Prostate gland (tissue), 2 donors: ENCODE measurements around the gene KCNK15. TPM values are rescaled to one million over a fixed set of nuclear protein-coding genes. Genes with fewer than 3 reads are reported as not detected.

Experiments used
- DNase-seq: peaks from one replicate; pipeline ENCODE4 v3.0.0-alpha.2; 2019; ENCODE audit warnings: low spot score
- H3K27ac ChIP-seq, 2 donors: fragments of 200-600 bp; sonication (generic); 2 replicates each; pipeline ENCODE4 v1.5.1; 2017 to 2019
- H3K27me3 ChIP-seq: fragments of 200-600 bp; sonication (generic); replicated peaks from 2 replicates; pipeline ENCODE4 v1.5.1; 2019; ENCODE audit not compliant: insufficient read depth
- H3K36me3 ChIP-seq, 2 donors: fragments of 200-600 bp; sonication (generic); 1 replicate in 1 of 2; 2 replicates in 1 of 2; pipeline versions ENCODE4 v1.5.1 to v1.8.1; 2017 to 2019
- H3K4me1 ChIP-seq: fragments of 200-600 bp; sonication (generic); replicated peaks from 2 replicates; pipeline ENCODE4 v1.5.1; 2019
- H3K4me3 ChIP-seq, 2 donors: fragments of 200-600 bp; sonication (generic); 2 replicates each; pipeline ENCODE4 v1.5.1; 2017 to 2019
- H3K9me3 ChIP-seq: fragments of 200-600 bp; sonication (generic); 2 replicates; pipeline ENCODE4 v1.5.1; 2017
- POLR2A ChIP-seq: fragments of 450-650 bp; IDR thresholded peaks from one replicate; pipeline ENCODE4 v1.6.1; 2016; ENCODE audit warnings: antibody characterized with exemption, mild to moderate bottlenecking
- POLR2AphosphoS5 ChIP-seq: sonication (generic); formaldehyde crosslinking; IDR thresholded peaks from one replicate; pipeline ENCODE4 v1.6.1; 2017; ENCODE audit warnings: antibody characterized with exemption
- whole genome bisulfite sequencing: methylation state at CpG from one replicate; pipeline ENCODE4 v1.1.5; 2018; 5-methylcytosine and 5-hydroxymethylcytosine counted together
- intact Hi-C: fragments of 100-400 bp; cut with DNase I; formaldehyde crosslinking; loops from one replicate; pipeline ENCODE4 v1.14.2; 2022
- total RNA-seq, 2 donors: library from RNA; depleted of rRNA; stranded (reverse); fragments of >200 nt; gene quantifications; one replicate each; pipeline ENCODE4 v1.1.0, GENCODE V29; 2016
- TF ChIP-seq, protein P1 (sequence below), 4 experiments: fragments of 200-600 bp in 2 of 4; fragments of 450-650 bp in 2 of 4; sonication (generic) in 2 of 4; IDR thresholded peaks; 1 replicate in 3 of 4; 2 replicates in 1 of 4; pipeline ENCODE4 v1.5.1; 2016 to 2019; ENCODE audit warnings: antibody characterized with exemption in 4 of 4, mild to moderate bottlenecking in 2 of 4, moderate library complexity in 2 of 4

KCNK15 gene
- total RNA-seq, 2 donors from 2014 or later, result 1.5 to 16.1 TPM

DNA sequence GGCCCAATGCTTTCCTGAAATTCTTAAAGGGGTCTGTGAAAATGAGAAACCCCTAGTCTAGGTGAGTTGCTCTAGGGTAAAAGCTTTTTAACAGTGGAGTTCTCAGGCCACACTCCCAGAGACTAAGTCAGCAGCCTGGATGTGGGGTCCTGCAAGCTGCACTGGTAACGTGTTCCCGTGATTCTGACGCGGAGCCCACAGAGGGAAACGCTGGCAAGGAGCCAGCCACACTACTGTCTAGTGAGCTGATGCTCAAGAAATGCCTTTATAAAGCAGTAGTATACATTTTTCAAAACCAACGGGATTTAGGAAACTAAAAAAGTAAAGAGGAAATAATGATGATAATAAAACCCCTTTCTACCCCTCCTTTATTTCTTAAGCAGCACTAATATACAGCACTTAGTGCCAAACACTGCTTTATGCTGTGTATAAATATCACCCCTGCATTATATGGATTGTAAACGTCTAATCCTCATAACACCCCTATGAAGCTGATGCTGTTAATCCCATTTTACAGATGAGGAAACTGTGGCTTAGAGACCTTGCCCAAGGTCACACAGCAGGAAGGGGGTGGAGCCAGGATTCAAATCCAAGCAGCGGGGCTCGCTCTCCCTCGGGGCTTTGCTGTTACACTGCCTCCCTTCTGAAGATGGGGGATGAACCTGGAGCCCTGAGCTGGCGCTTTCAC lies 25.0 kb downstream of the KCNK15 start:
- no peak for TF ChIP-seq POLR2A
- TF ChIP-seq POLR2AphosphoS5, result no peak
- TF ChIP-seq, protein P1, sequence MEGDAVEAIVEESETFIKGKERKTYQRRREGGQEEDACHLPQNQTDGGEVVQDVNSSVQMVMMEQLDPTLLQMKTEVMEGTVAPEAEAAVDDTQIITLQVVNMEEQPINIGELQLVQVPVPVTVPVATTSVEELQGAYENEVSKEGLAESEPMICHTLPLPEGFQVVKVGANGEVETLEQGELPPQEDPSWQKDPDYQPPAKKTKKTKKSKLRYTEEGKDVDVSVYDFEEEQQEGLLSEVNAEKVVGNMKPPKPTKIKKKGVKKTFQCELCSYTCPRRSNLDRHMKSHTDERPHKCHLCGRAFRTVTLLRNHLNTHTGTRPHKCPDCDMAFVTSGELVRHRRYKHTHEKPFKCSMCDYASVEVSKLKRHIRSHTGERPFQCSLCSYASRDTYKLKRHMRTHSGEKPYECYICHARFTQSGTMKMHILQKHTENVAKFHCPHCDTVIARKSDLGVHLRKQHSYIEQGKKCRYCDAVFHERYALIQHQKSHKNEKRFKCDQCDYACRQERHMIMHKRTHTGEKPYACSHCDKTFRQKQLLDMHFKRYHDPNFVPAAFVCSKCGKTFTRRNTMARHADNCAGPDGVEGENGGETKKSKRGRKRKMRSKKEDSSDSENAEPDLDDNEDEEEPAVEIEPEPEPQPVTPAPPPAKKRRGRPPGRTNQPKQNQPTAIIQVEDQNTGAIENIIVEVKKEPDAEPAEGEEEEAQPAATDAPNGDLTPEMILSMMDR (IDR thresholded peaks at IDR 0.05), result no peak
- intact Hi-C loops, result no loop called here
- 56% methylated on average over 11 of the region's 11 CpGs for WGBS

DNA sequence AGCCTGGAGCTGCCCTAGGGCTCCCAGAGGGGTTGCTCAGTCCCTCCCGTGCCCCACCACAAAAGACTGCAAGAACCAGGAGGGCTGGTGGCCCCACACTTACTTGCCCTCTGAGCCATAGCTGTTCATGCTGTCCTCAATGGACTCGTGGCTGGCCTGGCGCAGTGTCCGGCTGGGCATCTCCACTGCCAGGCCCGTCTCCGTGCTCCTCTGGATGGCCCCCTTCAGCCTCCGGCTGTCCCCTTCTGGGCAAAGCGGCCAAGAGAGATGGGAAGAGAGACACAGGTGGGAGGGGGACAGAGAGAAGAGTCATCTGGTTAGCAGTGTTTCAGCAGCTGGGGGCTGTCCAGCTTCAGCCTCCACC lies 25.5 kb downstream of the KCNK15 start:
- intact Hi-C loops, result no loop called here
- WGBS, result 98% methylated on average over 7 of the region's 8 CpGs
- Histone ChIP-seq H3K4me3 (no peak overlapping the region), H3K27me3 (no peaks in the 10 kb centered on the region), H3K36me3 (no peaks in the 10 kb centered on the region), H3K9me3 (no peaks in the 10 kb centered on the region), H3K4me1 (no peaks in the 10 kb centered on the region), H3K27ac (no peak overlapping the region)
- no peak for TF ChIP-seq POLR2A
- no peak for DNase-seq

More for the DNA sequence above, 25.0 kb downstream of the KCNK15 start:
- H3K4me3 ChIP-seq, result no peak overlapping the region
- no peak for DNase-seq
- no peak overlapping the region for H3K27ac ChIP-seq
- H3K36me3 ChIP-seq, result no peaks in the 10 kb centered on the region
- H3K9me3 ChIP-seq, result no peaks in the 10 kb centered on the region
- H3K27me3 ChIP-seq, result no peaks in the 10 kb centered on the region
- no peaks in the 10 kb centered on the region for H3K4me1 ChIP-seq

DNA sequence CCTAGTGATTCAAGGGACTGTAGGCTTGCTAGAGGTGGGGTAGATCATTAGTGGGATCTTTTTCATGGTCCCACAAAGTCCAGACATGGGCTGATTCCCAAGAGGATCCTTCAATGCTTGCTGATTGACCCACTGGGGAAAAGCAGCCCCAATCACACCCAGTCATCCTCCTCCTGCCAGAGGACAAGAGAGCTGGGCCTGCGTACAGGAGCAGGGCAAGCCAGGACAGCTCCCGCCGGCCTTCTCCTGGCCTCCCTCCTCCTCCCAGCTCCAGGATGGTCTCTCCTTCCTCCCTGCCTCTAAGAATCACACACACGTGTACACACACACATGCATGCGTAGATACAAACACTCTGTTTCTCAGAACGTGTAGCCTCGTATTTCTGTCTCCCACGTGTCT lies 27.0 kb downstream of the KCNK15 start:
- no peaks in the 10 kb centered on the region for H3K4me1 ChIP-seq

DNA sequence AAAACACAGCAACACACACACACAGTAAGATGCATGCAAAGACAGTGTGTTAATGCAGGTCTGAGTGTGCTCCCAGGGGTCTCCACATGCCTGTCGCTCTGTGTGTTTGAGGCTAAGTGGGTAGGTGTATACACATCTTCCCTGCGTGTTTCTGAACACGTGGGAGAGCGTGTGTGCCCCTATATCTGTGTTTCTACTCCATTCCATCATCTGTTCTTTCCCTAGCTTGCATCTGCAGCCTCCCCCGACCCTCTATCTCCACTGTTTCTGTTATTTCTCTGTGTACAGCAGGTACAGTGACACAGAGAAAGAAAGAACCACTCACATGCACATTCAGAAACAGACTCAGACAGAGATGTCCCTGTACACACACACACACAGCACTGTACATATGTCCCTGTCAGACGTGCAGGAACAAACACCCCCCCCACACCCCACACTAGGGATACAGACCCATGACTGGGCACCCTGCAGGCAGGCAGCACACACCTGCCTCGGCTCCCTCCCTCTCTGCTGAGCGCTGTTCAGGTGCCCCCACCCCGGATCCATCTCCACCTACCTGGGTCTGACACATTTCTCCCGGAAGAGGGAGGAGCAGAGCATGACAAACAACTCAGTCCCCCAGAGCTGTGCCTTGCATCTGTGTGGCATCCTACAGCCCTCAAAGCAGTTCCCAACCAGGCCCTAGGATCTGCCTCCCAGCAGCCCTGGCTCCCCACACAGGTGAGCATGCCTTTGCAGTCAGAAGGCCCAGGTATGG lies 27.6 kb downstream of the KCNK15 start:
- WGBS, result 62% methylated on average over 10 of the region's 10 CpGs
- no peaks in the 10 kb centered on the region for H3K36me3 ChIP-seq
- H3K9me3 ChIP-seq, result no peaks in the 10 kb centered on the region
- H3K27ac ChIP-seq, result no peak overlapping the region
- TF ChIP-seq, protein P1 (IDR thresholded peaks at IDR 0.05), result no peak
- TF ChIP-seq POLR2AphosphoS5 (no peak), POLR2A (no peak)
- intact Hi-C loops, result no loop called here
- no peaks in the 10 kb centered on the region for H3K4me1 ChIP-seq
- no peak for DNase-seq
- H3K27me3 ChIP-seq, result no peaks in the 10 kb centered on the region
- H3K4me3 ChIP-seq, result no peak overlapping the region

More for the DNA sequence above, 27.0 kb downstream of the KCNK15 start:
- no peak overlapping the region for H3K4me3 ChIP-seq
- TF ChIP-seq, protein P1 (IDR thresholded peaks at IDR 0.05), result no peak
- TF ChIP-seq POLR2AphosphoS5, result no peak
- H3K27me3 ChIP-seq, result no peaks in the 10 kb centered on the region
- intact Hi-C loops, result no loop called here
- no peaks in the 10 kb centered on the region for H3K36me3 ChIP-seq
- no peaks in the 10 kb centered on the region for H3K9me3 ChIP-seq
- no peak for DNase-seq
- H3K27ac ChIP-seq, result no peak overlapping the region
- 32% methylated on average over 8 of the region's 8 CpGs for WGBS

DNA sequence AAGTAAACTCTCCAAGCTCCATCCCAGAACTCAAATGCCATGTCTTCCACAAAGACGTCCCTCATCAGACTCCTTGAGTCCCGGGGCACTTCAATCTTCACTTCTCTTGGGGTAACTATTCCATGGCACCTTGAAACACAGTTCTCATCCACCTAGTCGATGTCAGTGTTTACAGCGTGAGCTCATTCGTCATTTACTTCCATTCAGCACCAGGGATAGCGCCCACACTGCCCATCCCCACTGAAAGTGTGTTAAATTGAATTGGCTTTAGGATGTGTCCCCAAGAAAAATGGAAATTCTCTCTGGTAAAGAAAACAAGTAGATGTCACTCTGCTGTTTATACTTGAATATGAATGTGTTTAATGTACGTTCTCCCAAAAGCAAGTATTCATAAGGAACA lies 31.3 kb downstream of the KCNK15 start:
- H3K36me3 ChIP-seq, result no peaks in the 10 kb centered on the region
- H3K4me3 ChIP-seq, result no peak overlapping the region
- 13% methylated on average over 7 of the region's 7 CpGs for WGBS
- no peaks in the 10 kb centered on the region for H3K9me3 ChIP-seq
- TF ChIP-seq, protein P1 (IDR thresholded peaks at IDR 0.05), result no peak
- TF ChIP-seq POLR2AphosphoS5 (no peak), POLR2A (no peak)
- H3K27me3 ChIP-seq, result no peaks in the 10 kb centered on the region
- H3K27ac ChIP-seq, result no peak overlapping the region
- intact Hi-C loops, result no loop called here
- no peak for DNase-seq
- no peaks in the 10 kb centered on the region for H3K4me1 ChIP-seq
